Measurements from ENCODE around the gene TTLL3.

DNA sequence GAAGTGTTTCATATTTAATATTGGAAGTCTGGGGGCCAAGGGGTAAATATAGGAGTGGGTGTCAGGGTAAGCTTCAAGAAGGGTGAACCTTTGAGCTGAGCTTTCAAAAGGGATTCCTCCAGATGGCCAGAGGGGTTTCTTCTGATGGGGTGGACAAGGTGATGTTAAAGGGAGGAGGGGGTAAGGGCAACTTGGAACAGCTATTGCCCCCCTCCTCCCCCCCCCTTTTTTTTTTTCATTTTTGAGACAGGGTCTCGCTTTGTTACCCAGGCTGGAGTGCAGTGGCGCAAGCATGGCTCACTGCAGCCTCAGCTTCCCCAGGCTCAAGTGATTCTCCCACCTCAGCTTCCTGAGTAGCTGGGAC is 2.1 kb upstream of the TTLL3 start:
- TF ChIP-seq POLR2A (IDR thresholded peaks at IDR 0.05) (no peak), CTCF (IDR thresholded peaks at IDR 0.05) (no peak)

Data from body of pancreas (tissue), 4 donors.